GM18508 (cell line): ENCODE results near the gene CALR3.
"Not testable (repeated sequence)": the region's sequence is repeated elsewhere in the genome, so short reads cannot be mapped to it uniquely, and the experiment has no call there.

Experiments
- ATAC-seq: cut with Tn5 transposase; IDR thresholded peaks from one replicate; pipeline ENCODE4 v1.9.1; 2021; ENCODE audit warnings: moderate number of reproducible peaks; ENCODE audit not compliant: insufficient read depth, unreplicated experiment

The CALR3 gene

DNA sequence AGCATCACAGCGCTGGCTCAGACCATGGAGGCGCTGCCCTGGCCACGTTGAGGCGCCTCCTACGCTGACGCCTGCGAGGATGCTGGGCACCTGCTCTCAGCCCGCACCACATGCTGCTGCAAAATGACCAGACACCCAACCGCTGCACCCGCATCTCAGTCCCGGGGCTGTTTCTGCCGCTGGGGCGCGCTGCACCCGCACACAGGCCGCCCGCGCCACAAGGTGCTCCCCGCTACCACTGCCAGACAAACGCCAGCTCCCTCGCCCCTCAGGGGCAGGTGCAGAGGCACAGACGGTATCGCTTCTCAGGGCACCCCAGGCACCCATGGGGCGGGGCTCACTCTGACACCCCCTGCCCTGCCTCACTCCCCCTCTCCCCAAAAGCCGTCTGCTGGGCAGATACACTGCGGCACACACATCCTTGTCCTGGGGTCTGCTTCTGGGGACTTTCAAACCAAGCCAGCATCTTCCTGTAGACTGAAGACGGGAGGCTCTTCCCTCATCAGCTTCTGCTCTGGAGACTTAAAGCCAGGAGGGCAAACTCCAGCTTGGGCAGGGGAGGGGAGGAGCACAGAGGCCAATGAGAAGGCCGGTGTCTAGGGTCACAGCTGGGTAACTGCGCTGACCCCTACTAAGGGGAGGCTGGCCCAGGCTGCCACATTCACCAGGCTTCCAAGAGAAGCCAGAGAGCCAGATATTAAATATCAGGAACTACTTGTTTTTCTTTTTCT lies 29.9 kb upstream of the CALR3 start:
- no peak for ATAC-seq

DNA sequence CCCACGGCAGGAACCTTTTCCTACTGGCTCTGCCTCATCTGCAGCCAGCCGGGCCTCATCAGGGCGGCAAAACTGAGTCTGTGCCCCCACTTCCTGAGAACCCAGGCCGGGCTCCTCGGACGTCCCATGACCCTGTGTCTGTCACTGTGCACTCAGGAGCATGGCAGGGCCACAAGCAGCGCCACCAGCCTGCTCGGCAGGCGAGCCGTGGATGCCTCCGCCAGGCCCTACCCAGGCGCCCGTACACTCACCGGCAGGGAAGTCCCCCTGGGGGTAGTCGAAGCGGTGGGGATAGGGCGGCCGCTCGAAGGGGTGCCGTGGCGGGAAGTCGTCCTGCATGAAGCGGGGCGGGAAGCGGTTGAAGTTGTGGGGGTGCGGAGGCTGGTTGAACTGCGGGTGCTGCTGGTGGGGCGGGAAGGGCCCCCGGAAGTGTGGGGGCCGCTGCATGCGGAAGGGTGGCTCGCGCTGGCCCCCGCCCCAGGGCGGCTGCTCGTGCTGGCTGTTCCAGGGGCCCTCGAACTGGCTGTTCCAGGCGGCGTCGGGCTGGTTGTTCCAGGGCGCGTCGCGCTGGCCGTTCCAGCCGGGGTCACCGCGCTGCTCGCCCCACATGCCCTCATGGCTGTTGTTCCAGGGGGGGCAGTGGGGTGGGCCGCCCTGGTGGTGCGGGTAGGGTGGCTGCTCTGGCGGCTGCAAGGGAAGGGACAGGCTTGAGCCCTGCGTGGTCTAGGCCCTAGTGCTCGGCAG lies 29.2 kb upstream of the CALR3 start:
- no peak for ATAC-seq

- ATAC-seq = no peak
Observed at GRCh38 chr19:16522559-16523377, 26.8 kb upstream of the CALR3 start.

- no peak for ATAC-seq
Observed at GRCh38 chr19:16521715-16522289, 25.8 kb upstream of the CALR3 start.

GRCh38 chr19:16520986-16521624 lies 25.1 kb upstream of the CALR3 start:
- ATAC-seq = no peak

- no peak for ATAC-seq
Observed at GRCh38 chr19:16520074-16520973, 24.4 kb upstream of the CALR3 start.

DNA sequence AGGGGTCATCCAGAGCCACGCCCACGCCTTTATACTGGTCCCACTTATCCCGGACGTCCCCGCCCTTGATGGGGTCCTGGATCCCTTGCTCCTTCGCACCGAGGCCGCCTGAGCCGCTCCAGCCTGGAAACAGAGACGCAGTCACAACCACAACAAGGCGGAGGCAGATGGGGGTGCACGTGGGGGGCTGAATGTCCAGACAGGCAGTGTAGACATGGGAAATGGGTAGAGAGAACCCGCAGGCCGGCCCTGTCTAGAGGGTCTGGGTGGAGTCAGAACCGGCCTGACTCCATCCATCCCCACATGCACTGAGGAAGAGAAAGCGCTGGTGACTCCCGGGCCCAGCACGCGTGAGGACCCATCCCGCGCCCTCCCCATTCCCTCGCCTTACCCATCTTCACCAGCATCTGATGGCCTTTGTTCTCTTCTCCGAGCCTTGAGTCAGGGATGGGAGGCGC lies 23.3 kb upstream of the CALR3 start:
- ATAC-seq = no peak

GRCh38 chr19:16518483-16519229 lies 22.7 kb upstream of the CALR3 start:
- ATAC-seq = no peak

DNA sequence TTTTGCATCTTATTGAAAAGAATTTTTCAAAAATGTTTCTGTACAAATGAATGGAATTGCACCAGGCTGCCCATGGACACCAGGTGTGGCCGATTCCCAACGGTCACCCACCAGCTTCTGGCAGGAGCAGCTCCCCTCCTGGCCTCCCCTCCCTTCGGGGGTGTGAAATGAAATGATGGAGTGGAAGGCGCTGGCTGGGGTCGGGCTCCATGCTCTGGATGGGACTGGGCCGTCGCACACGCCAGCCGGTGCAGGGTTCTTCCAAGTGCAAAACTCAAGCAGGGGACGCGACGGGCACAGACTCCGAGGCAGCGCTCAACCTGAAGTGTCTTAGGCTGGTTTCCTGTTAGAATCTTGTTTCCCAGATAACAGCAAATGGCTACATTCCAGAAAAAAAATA lies 22.1 kb upstream of the CALR3 start:
- ATAC-seq = no peak

DNA sequence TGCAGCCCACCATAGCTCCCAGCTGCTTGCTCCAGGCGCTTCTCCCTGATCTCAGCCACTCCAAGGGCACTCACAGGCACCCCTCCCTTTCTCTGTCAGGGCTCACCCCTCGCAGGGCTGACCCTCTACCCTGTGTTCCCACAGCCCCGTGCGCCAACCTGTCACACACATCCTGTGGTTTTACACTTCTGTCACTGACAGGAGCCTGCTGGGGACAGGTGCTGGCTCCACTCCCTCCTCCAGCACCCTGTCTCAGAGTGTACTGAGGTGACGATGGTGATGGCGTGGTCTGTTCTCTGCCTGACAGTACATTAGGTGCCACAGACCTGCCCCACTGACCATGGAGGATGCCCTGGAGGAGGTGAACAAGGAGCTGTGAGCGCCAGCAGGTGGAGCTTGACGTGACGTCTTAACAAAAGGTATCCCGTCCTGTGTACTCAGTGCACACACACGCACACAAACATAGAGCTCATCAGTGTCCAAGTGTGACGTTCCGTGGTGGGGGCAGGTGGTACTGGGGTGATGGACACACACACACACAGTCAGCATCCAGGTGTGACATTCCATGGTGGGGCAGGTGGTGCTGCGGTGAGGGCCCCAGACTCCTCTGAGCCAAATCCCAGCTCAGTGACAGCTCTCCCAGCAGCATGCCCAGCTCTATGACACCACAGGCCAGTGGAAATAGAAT lies 21.1 kb upstream of the CALR3 start:
- ATAC-seq = no peak

DNA sequence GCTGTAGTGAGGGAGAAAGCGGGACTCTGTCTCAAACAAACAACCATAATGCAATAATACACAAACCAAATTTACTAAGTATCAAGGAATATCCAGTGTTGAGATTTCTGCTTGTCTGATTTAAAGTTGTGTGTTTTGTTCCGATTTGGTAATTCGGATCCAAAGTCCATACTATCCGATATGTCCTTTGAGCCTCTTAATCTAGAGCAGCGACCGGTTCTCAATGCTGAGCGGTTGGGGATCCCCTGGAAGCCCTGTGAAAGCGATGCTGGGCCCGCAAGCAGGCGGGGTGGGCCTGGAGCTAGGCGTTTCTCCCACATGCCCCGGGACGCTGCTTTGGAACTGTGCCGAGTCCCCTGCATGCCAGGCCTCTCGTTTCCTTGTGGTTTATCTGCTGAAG lies 20.4 kb upstream of the CALR3 start:
- ATAC-seq = no peak

- no peak for ATAC-seq
Observed at GRCh38 chr19:16514383-16515019, 18.5 kb upstream of the CALR3 start.

DNA sequence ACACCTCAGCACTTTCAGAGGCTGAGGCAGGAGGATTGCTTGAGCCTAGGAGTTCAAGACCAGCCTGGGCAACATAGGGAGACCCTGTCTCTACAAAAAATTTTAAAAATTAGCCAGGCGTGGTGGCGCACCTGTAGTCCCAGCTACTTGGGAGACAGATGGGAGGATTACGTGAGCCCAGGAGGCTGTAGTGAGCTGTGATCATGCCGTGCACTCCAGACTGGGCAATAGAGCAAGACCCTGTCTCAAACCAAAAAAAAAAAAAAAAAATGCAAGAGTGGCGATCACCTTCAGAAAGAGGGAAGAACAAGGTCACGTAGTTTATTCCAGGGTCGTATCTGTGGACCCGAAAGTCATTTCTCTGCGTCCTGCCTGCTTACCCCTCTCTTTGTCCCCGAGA lies 16.6 kb upstream of the CALR3 start:
- ATAC-seq = not testable (repeated sequence)

GRCh38 chr19:16509141-16510061 lies 13.4 kb upstream of the CALR3 start:
- no peak for ATAC-seq

DNA sequence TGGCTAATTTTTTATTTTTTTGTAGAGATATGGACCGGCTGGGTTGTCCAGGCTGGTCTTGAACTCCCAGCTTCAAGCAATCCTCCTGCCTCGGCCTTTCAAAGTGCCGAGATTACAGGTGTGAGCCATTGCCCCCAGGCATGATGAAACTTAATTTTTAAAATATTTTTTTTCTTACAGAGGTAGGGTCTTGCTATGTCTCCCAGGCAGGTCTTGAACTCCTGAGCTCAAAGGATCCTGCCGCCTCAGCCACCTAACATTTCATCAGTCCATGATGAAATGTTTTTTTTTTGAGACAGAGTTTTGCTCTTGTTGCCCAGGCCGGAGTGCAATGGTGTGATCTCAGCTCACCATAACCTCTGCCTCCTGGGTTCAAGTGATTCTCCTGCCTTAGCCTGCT lies 12.6 kb upstream of the CALR3 start:
- ATAC-seq = no peak

- ATAC-seq = no peak
Observed at GRCh38 chr19:16506961-16507360, 11.0 kb upstream of the CALR3 start.
